SK-N-MC (cell line): ENCODE data around the gene GRID2.

ENCODE experiments used
- DNase-seq: peaks from one replicate; pipeline ENCODE4 v3.0.0-alpha.2; 2011; ENCODE audit warnings: low read depth, low spot score
- H3K27ac ChIP-seq: fragments of 200-600 bp; sonication (generic); 2 replicates; pipeline ENCODE4 v1.5.1; 2016; ENCODE audit warnings: mixed run types
- H3K36me3 ChIP-seq: fragments of 200-600 bp; sonication (generic); 2 replicates; pipeline ENCODE4 v1.6.1; 2017; ENCODE audit warnings: antibody characterized with exemption, low read length, mixed read lengths; ENCODE audit not compliant: insufficient read depth
- H3K4me3 ChIP-seq: fragments of 200-600 bp; sonication (generic); 2 replicates; pipeline ENCODE4 v1.5.1; 2016
- H3K9ac ChIP-seq: fragments of 200-600 bp; sonication (generic); 2 replicates; pipeline ENCODE4 v1.8.0; 2017; ENCODE audit warnings: mixed run types, mixed read lengths; ENCODE audit not compliant: insufficient read length
- H3K9me3 ChIP-seq: fragments of 200-600 bp; sonication (generic); 2 replicates; pipeline ENCODE4 v1.6.1; 2017; ENCODE audit warnings: low read depth, mild to moderate bottlenecking, antibody characterized with exemption, low read length, moderate library complexity, mixed read lengths
- EZH2 ChIP-seq: fragments of 200-600 bp; sonication (generic); IDR thresholded peaks from one replicate; pipeline ENCODE4 v1.6.1; 2017; ENCODE audit warnings: antibody characterized with exemption
- FOXP2 ChIP-seq: optimal IDR thresholded peaks from 2 replicates; pipeline ENCODE3; 2011; ENCODE audit warnings: mild to moderate bottlenecking, moderate library complexity; ENCODE audit not compliant: insufficient read depth; ENCODE audit errors: extremely low read length, control extremely low read depth
- POLR2AphosphoS5 ChIP-seq: IDR thresholded peaks from 2 replicates; pipeline ENCODE4 v1.6.1; 2012; ENCODE audit warnings: mild to moderate bottlenecking, low read depth, low read length, borderline replicate concordance

Gene GRID2

DNA sequence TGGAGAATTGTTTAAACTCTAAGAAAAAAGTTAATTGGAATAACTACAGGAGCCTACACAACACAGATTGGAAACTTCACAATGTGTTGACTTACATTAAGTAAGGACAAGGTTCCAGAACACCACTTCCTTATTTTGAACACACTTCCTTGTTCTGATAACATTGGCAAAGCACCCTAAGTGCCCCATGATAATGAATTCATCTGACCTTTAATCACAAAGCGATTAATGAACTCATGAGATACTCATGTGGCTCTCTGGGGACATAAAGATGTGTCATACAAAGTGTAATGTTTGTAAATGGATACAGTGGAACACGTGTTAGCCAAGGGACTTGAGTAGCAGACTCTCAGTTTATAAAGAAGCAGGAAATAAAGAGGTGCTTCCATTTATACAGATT, 1455.7 kb downstream of the GRID2 start:
- H3K9me3 ChIP-seq = no peaks in the 10 kb centered on the region
- no peak overlapping the region for H3K4me3 ChIP-seq
- DNase-seq = no peak
- no peak overlapping the region for H3K27ac ChIP-seq
- no peak for TF ChIP-seq POLR2AphosphoS5
- TF ChIP-seq EZH2 = no peak
- TF ChIP-seq FOXP2 = no peak
- H3K36me3 ChIP-seq = no peaks in the 10 kb centered on the region
- no peak overlapping the region for H3K9ac ChIP-seq

GRCh38 chr4:93760284-93760683, 1456.5 kb downstream of the GRID2 start:
- no peak overlapping the region for H3K4me3 ChIP-seq
- no peaks in the 10 kb centered on the region for H3K36me3 ChIP-seq
- no peak overlapping the region for H3K9ac ChIP-seq
- DNase-seq = no peak
- no peaks in the 10 kb centered on the region for H3K9me3 ChIP-seq
- H3K27ac ChIP-seq = no peak overlapping the region
- TF ChIP-seq POLR2AphosphoS5 (no peak), FOXP2 (no peak), EZH2 (no peak)

- TF ChIP-seq FOXP2 (no peak), EZH2 (no peak), POLR2AphosphoS5 (no peak)
- Histone ChIP-seq H3K4me3 (no peak overlapping the region), H3K27ac (no peak overlapping the region), H3K36me3 (no peaks in the 10 kb centered on the region), H3K9ac (no peak overlapping the region), H3K9me3 (no peaks in the 10 kb centered on the region)
- no peak for DNase-seq
Measured at GRCh38 chr4:93761286-93761685, 1457.5 kb downstream of the GRID2 start.

- H3K27ac ChIP-seq = no peak overlapping the region
- H3K9me3 ChIP-seq = no peaks in the 10 kb centered on the region
- no peaks in the 10 kb centered on the region for H3K36me3 ChIP-seq
- H3K9ac ChIP-seq = no peak overlapping the region
- TF ChIP-seq FOXP2 (no peak), EZH2 (no peak), POLR2AphosphoS5 (no peak)
- peak; percentile 72 for DNase-seq
- no peak overlapping the region for H3K4me3 ChIP-seq
Measured at GRCh38 chr4:93764639-93765246, 1461.0 kb downstream of the GRID2 start.

DNA sequence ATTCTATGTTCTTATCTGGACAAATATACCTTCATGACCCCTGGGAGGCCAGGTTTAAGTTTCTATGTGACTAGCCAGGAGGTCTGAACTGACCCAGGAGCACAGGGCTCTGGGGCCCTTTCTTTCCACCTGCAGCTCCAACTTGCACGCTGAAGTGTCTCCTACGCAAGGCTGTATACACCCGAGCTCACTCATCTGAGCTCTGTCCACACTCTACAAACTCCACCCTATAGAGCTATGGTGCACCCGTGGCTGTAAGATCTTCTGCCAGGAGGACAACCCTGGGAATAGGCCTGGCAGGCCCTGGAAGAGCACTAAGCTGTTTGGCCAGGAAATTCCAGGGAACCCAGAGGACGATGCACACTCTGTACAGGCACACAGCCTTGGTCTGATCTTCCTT, 1464.2 kb downstream of the GRID2 start:
- Histone ChIP-seq H3K9me3 (no peaks in the 10 kb centered on the region), H3K4me3 (no peak overlapping the region)
- TF ChIP-seq FOXP2 (no peak), EZH2 (no peak), POLR2AphosphoS5 (no peak)

DNA sequence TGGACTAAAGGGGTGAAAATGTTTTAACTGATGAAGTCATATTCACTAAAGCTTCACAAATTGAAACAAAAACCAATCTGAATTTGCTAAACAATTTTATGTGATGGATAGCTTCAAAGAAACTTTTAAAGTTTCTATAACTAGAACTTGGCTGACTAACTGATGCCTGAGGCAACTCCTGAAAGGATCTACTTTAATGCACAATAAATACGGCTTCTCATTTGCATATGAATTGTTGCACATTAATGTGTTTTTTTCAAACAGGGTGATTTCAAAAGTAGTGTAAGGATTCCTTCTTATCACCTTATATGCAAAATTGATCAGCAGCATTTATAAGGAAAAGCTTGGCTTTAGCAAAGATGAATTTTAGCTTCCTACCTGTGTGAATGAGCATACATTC, 1466.4 kb downstream of the GRID2 start:
- peak; percentile 69 for DNase-seq
- TF ChIP-seq EZH2 (no peak), FOXP2 (no peak)
- Histone ChIP-seq H3K4me3 (peak overlapping the region; percentile 35), H3K9me3 (no peaks in the 10 kb centered on the region), H3K9ac (no peak overlapping the region), H3K27ac (no peak overlapping the region), H3K36me3 (no peaks in the 10 kb centered on the region)

More for the DNA sequence above, 1464.2 kb downstream of the GRID2 start:
- Histone ChIP-seq H3K9ac (no peak overlapping the region), H3K36me3 (no peaks in the 10 kb centered on the region), H3K27ac (no peak overlapping the region)
- no peak for DNase-seq

DNA sequence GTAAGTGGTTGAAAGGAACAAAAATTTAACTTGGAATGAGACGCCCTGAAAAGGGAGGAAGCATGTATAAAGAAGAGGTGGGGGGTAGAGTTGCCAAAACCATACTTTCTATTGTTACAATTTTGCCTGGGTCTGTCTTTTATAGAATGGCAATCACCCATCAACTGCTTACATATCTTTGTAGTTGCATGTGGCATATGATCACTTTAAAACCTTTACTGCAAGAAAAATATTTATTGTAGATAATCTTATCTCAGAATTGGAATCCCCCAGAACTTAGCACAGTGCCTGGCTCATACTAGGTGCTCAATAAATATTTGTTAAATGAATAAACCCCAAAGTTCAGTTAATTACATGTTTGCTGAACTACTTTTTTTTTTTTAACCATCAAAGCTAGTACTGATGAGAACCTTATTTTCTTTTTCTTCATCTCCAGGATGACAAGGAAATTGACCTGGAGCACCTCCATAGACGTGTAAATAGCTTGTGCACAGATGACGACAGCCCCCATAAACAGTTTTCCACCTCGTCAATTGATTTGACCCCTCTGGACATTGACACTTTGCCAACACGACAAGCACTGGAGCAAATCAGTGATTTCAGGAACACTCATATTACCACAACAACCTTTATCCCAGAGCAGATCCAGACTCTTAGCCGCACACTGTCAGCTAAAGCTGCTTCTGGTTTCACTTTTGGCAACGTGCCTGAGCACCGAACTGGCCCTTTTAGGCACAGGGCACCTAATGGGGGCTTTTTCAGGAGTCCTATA, 1468.1 kb downstream of the GRID2 start:
- Histone ChIP-seq H3K9ac (no peak overlapping the region), H3K9me3 (no peaks in the 10 kb centered on the region), H3K4me3 (no peak overlapping the region), H3K36me3 (no peaks in the 10 kb centered on the region), H3K27ac (no peak overlapping the region)
- TF ChIP-seq POLR2AphosphoS5 (no peak), FOXP2 (no peak), EZH2 (no peak)
- no peak for DNase-seq

DNA sequence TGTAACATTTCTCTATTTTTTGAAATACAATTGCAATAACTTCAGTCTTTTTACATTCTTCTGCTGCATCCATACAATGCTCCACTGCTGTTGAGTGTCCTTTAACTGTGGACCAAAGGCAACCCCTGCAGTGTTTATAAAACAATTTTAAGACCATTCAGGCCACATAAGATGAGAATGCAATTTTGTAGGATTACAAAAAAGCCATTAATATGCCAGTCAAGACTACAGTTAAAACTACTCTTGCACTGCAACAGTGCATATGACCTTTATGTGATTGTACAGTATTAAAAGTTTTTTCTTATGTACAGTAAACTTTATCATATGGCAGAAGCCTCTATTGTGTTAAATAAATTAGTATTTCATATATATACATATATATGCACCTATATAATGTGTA, 1469.1 kb downstream of the GRID2 start:
- Histone ChIP-seq H3K36me3 (no peaks in the 10 kb centered on the region), H3K9ac (no peak overlapping the region), H3K9me3 (no peaks in the 10 kb centered on the region), H3K27ac (no peak overlapping the region), H3K4me3 (no peak overlapping the region)
- TF ChIP-seq POLR2AphosphoS5 (no peak), FOXP2 (no peak)
- DNase-seq = no peak

GRCh38 chr4:93775551-93775950, 1471.8 kb downstream of the GRID2 start:
- Histone ChIP-seq H3K9ac (no peak overlapping the region), H3K36me3 (no peaks in the 10 kb centered on the region), H3K9me3 (no peaks in the 10 kb centered on the region), H3K27ac (no peak overlapping the region), H3K4me3 (no peak overlapping the region)
- no peak for DNase-seq
- no peak for TF ChIP-seq POLR2AphosphoS5
- TF ChIP-seq FOXP2 = no peak
- TF ChIP-seq EZH2 = no peak
